Measurements from ENCODE around the gene NCAM2. TPM values are rescaled to one million over a fixed set of nuclear protein-coding genes. Genes with fewer than 3 reads are reported as not detected.

The NCAM2 gene
- total and polyA plus RNA-seq, 2 experiments from 2014 or later, result 1.7 to 6.3 TPM

- TF ChIP-seq EZH2phosphoT487 (IDR thresholded peaks at IDR 0.05; ENCODE audit: low read depth, severe bottlenecking, unreplicated experiment) (no peak), CTCF (IDR thresholded peaks at IDR 0.05; ENCODE audit: poor library complexity) (no peak), EZH2 (IDR thresholded peaks at IDR 0.05; ENCODE audit: borderline replicate concordance) (no peak)
- Histone ChIP-seq H3K4me1 (ENCODE audit: insufficient read depth) (no peaks in the 10 kb centered on the region), H3K27ac (no peak overlapping the region), H4K20me1 (ENCODE audit: insufficient read depth, poor library complexity, severe bottlenecking) (no peaks in the 10 kb centered on the region), H3K27me3 (no peaks in the 10 kb centered on the region), H3K9me2 (replicated peaks; ENCODE audit: insufficient read depth) (no peaks in the 10 kb centered on the region), H3K9me3 (ENCODE audit: low read depth) (no peaks in the 10 kb centered on the region), H3K4me3 (no peak overlapping the region), H2AFZ (no peak overlapping the region), H3K4me2 (no peak overlapping the region), H3K79me2 (no peaks in the 10 kb centered on the region), H3K36me3 (replicated peaks; ENCODE audit: insufficient read depth, low read depth) (no peaks in the 10 kb centered on the region)
- DNase-seq (ENCODE audit: low spot score), result no peak
- 88% methylated on average over 3 of the region's 3 CpGs for WGBS (ENCODE audit: low lambda C conversion rate, missing lambda C conversion rate)
Observed at GRCh38 chr21:21291883-21292569, 293.8 kb downstream of the NCAM2 start.

GRCh38 chr21:21295303-21295702 is 297.1 kb downstream of the NCAM2 start:
- no peaks in the 10 kb centered on the region for H4K20me1 ChIP-seq (ENCODE audit: insufficient read depth, poor library complexity, severe bottlenecking)
- H3K27ac ChIP-seq, result no peak overlapping the region
- no peak overlapping the region for H2AFZ ChIP-seq
- H3K9me3 ChIP-seq (ENCODE audit: low read depth), result no peaks in the 10 kb centered on the region
- TF ChIP-seq EZH2 (IDR thresholded peaks at IDR 0.05; ENCODE audit: borderline replicate concordance), result no peak
- no peak for TF ChIP-seq EZH2phosphoT487 (IDR thresholded peaks at IDR 0.05; ENCODE audit: low read depth, severe bottlenecking, unreplicated experiment)
- TF ChIP-seq CTCF (IDR thresholded peaks at IDR 0.05; ENCODE audit: poor library complexity), result no peak
- no peaks in the 10 kb centered on the region for H3K9me2 ChIP-seq (replicated peaks; ENCODE audit: insufficient read depth)
- H3K4me2 ChIP-seq, result no peak overlapping the region
- DNase-seq (ENCODE audit: low spot score), result no peak
- H3K36me3 ChIP-seq (replicated peaks; ENCODE audit: insufficient read depth, low read depth), result no peaks in the 10 kb centered on the region
- 94% methylated on average over 3 of the region's 3 CpGs for WGBS (ENCODE audit: low lambda C conversion rate, missing lambda C conversion rate)
- no peak overlapping the region for H3K4me3 ChIP-seq
- no peaks in the 10 kb centered on the region for H3K4me1 ChIP-seq (ENCODE audit: insufficient read depth)
- no peaks in the 10 kb centered on the region for H3K27me3 ChIP-seq
- H3K79me2 ChIP-seq, result no peaks in the 10 kb centered on the region

- Histone ChIP-seq H3K9me3 (ENCODE audit: low read depth) (no peaks in the 10 kb centered on the region), H3K27me3 (no peaks in the 10 kb centered on the region), H3K4me2 (no peak overlapping the region), H3K79me2 (no peaks in the 10 kb centered on the region), H3K4me3 (no peak overlapping the region), H3K9me2 (replicated peaks; ENCODE audit: insufficient read depth) (no peaks in the 10 kb centered on the region), H3K36me3 (replicated peaks; ENCODE audit: insufficient read depth, low read depth) (no peaks in the 10 kb centered on the region), H2AFZ (no peak overlapping the region), H3K27ac (no peak overlapping the region), H4K20me1 (ENCODE audit: insufficient read depth, poor library complexity, severe bottlenecking) (no peaks in the 10 kb centered on the region), H3K4me1 (ENCODE audit: insufficient read depth) (no peaks in the 10 kb centered on the region)
- WGBS (ENCODE audit: low lambda C conversion rate, missing lambda C conversion rate), result 86% methylated on average over 2 of the region's 2 CpGs
- DNase-seq (ENCODE audit: low spot score), result no peak
- TF ChIP-seq EZH2 (IDR thresholded peaks at IDR 0.05; ENCODE audit: borderline replicate concordance) (no peak), EZH2phosphoT487 (IDR thresholded peaks at IDR 0.05; ENCODE audit: low read depth, severe bottlenecking, unreplicated experiment) (no peak), CTCF (IDR thresholded peaks at IDR 0.05; ENCODE audit: poor library complexity) (no peak)
Observed at GRCh38 chr21:21297211-21297610, 299.0 kb downstream of the NCAM2 start.

Measured in hepatocyte (in vitro differentiated cells).